ENCODE results near the gene PI4KB.

The PI4KB gene

DNA sequence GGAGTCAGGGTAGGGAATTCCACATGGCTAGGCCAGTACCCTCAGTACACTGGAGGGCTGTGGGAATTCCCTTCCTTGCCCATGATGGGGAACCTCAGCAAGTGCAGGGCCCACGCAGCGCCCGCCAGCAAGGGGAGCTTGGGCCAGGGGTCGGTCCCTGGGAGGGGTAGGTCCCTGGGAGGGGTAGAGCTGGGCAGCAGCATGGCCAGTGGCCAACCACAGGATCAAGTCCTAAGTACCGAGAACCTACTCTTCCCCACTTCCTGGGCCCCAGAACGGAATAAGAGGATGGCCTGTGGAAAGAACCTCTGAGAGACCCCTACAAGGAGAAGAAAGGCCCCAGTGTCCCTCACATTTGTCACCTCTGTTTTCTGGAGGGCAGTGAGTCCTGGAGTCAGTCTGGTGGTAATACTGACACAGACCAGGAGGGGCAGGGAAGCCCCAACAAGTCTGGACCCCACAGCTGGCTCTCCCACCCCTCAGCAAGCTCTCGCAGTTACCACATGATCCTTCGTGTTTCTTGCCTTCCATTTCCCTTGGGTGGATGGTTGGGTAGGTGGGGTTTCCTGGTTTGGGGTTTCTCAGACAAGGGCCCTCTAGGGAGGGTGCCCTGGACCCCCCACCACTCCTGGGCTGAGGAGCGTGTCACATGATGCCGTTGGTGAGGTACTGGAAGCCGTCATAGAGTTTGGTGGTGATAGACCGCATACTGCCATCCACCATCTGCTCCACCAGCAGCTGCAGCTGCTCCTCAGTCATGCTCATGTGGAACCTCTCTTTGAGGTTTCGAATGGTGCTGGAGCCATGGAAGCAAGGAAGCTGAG lies 34.8 kb downstream of the PI4KB start:
- TF ChIP-seq TAF1 (IDR thresholded peaks at IDR 0.05; ENCODE audit: borderline replicate concordance, low read depth, low read length) (no peak), POLR2A (IDR thresholded peaks at IDR 0.05; ENCODE audit: low read depth, low read length) (peak; percentile 71), POLR2AphosphoS5 (IDR thresholded peaks at IDR 0.05; ENCODE audit: low read depth, low read length) (peak; percentile 86)
- FAIRE-seq = no peak
- no peak for DNase-seq (ENCODE audit: insufficient read length)

DNA sequence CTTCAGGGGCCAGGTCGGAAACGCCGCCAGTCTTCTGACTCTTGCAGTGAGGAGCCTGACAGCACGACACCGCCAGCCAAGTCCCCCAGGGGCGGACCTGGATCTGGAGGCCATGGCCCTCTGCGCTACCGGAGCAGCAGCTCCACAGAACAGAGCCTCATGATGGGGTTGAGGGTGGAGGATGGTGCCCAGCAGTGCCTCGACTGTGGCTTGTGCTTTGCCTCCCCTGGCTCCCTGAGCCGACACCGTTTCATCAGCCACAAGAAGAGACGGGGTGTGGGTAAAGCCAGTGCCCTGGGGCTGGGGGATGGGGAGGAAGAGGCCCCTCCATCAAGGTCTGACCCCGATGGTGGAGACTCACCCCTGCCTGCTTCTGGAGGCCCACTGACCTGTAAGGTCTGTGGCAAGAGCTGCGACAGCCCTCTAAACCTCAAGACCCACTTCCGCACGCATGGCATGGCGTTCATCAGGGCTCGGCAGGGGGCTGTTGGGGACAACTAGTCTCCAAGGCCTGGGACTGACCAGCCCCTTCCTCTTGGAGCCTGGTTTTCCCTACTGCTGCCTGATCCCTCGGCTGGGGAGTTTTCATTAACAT lies 36.4 kb downstream of the PI4KB start:
- TF ChIP-seq TAF1 (IDR thresholded peaks at IDR 0.05; ENCODE audit: borderline replicate concordance, low read depth, low read length) (no peak), POLR2AphosphoS5 (IDR thresholded peaks at IDR 0.05; ENCODE audit: low read depth, low read length) (peak; percentile 81), POLR2A (IDR thresholded peaks at IDR 0.05; ENCODE audit: low read depth, low read length) (peak; percentile 66)
- FAIRE-seq (peak; percentile 36), DNase-seq (ENCODE audit: insufficient read length) (no peak)

DNA sequence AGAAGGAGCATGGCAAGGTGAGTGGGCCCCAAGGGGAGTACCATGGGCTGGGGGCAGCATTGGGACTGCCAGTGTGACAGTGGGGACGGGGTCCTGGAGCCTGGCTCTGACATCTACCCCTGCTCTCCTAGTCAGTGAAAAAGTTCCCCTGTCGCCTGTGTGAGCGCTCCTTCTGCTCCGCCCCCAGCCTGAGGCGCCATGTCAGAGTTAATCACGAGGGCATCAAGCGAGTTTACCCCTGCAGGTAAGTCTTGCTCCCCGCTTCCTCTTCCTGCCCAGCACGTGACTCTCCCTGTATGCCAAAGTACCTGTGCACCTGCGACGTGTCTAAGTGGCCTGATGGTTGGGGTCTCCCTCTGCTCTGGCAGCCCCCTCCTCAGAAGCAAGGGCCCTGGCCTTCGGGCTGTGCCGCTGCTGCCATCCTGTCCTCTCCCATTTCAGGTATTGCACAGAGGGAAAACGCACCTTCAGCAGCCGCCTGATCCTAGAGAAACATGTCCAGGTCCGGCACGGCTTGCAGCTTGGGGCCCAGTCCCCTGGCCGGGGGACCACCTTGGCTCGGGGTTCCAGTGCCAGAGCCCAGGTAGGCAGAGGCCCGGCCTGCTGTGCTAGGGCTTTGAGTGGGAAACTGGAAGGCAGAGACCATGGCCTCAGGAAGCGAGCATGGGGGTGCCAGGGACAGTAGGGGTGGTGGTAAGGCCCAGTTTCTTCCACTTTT lies 37.1 kb downstream of the PI4KB start:
- no peak for DNase-seq (ENCODE audit: insufficient read length)
- peak; percentile 33; the same call in 1 of the 2 replicates for TF ChIP-seq POLR2A (IDR thresholded peaks at IDR 0.05; ENCODE audit: low read depth, low read length)
- no peak for TF ChIP-seq TAF1 (IDR thresholded peaks at IDR 0.05; ENCODE audit: borderline replicate concordance, low read depth, low read length)
- peak; percentile 56 for TF ChIP-seq POLR2AphosphoS5 (IDR thresholded peaks at IDR 0.05; ENCODE audit: low read depth, low read length)
- FAIRE-seq = no peak

DNA sequence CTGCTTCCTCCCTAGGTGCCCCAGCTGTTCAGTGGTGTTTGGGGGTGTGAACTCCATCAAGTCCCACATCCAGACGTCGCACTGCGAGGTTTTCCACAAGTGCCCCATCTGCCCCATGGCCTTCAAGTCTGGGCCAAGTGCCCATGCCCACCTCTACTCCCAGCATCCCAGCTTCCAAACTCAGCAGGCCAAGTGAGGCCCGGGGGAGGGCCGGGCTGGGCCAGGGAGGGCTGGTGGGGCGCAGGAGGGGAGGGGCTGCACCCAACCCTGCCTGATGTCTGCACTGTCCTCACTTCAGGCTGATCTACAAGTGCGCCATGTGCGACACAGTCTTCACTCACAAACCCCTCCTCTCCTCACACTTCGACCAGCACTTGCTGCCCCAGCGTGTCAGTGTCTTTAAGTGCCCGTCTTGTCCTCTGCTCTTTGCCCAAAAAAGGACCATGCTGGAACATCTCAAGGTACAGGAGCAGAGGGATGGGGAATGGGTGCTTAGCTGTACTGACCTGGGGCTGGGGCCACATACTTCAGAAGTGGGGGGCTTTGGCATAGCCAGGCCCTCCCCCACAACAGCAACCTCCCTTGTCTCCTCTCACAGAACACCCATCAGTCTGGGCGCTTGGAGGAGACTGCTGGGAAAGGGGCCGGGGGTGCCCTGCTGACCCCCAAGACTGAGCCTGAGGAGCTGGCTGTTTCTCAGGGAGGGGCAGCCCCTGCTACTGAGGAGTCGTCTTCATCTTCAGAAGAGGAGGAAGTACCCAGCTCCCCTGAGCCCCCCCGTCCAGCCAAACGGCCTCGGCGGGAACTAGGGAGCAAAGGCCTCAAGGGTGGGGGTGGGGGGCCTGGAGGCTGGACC lies 37.9 kb downstream of the PI4KB start:
- FAIRE-seq (no peak), DNase-seq (ENCODE audit: insufficient read length) (no peak)
- TF ChIP-seq POLR2AphosphoS5 (IDR thresholded peaks at IDR 0.05; ENCODE audit: low read depth, low read length) = no peak
- TF ChIP-seq POLR2A (IDR thresholded peaks at IDR 0.05; ENCODE audit: low read depth, low read length) = peak; percentile 38; the same call in 1 of the 2 replicates
- TF ChIP-seq TAF1 (IDR thresholded peaks at IDR 0.05; ENCODE audit: borderline replicate concordance, low read depth, low read length) = no peak

DNA sequence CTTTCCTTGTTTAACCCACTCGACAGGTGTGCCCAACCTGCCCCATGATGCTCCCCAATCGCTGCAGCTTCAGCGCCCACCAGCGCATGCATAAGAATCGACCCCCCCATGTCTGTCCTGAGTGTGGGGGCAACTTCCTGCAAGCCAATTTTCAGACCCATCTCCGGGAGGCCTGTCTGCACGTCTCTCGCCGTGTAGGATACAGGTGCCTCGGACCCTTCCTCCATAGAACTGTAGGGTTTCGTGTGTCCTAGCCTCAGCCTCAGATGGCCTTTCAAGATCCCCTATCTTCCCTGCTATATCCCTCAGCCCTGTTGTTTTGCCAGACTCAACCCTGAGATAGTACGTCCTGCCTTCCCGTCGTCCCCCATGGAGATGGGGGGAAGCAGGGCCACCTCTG lies 38.7 kb downstream of the PI4KB start:
- TF ChIP-seq POLR2A (IDR thresholded peaks at IDR 0.05; ENCODE audit: low read depth, low read length) = no peak
- TF ChIP-seq TAF1 (IDR thresholded peaks at IDR 0.05; ENCODE audit: borderline replicate concordance, low read depth, low read length) = no peak
- no peak for TF ChIP-seq POLR2AphosphoS5 (IDR thresholded peaks at IDR 0.05; ENCODE audit: low read depth, low read length)
- FAIRE-seq (no peak), DNase-seq (ENCODE audit: insufficient read length) (no peak)

DNA sequence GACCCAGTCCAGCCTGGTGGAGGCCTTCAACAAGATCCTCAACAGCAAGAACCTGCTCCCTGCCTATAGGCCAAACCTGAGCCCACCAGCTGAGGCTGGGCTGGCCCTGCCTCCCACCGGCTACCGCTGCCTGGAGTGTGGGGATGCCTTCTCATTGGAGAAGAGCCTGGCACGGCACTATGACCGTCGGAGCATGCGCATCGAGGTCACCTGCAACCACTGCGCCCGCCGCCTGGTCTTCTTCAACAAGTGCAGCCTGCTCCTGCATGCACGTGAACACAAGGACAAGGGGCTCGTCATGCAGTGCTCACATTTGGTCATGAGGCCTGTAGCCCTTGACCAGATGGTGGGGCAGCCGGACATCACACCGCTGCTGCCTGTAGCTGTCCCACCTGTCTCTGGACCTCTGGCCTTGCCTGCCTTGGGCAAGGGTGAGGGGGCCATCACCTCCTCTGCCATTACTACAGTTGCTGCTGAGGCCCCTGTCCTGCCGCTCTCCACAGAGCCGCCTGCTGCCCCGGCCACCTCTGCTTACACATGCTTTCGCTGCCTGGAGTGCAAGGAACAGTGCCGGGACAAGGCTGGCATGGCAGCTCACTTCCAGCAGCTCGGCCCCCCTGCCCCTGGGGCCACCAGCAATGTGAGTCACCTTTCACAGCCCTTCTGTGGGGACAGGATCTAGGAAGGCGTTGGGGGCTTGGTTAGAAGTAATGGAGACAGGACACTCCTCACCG lies 39.3 kb downstream of the PI4KB start:
- FAIRE-seq (no peak), DNase-seq (ENCODE audit: insufficient read length) (no peak)
- 0 out of 2 replicates have a peak, but pooled peaks have one; percentile 9 for TF ChIP-seq POLR2A (IDR thresholded peaks at IDR 0.05; ENCODE audit: low read depth, low read length)
- TF ChIP-seq POLR2AphosphoS5 (IDR thresholded peaks at IDR 0.05; ENCODE audit: low read depth, low read length) = peak; percentile 40
- TF ChIP-seq TAF1 (IDR thresholded peaks at IDR 0.05; ENCODE audit: borderline replicate concordance, low read depth, low read length) = no peak

DNA sequence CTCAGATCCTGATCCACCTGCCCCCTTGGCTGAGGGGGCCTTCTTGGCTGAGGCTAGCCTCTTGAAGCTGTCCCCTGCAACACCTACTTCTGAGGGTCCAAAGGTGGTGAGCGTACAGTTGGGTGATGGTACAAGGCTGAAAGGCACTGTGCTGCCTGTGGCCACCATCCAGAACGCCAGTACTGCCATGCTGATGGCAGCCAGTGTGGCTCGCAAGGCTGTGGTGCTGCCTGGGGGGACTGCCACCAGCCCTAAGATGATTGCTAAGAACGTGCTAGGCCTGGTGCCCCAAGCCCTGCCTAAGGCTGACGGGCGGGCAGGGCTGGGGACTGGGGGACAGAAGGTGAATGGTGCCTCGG lies 39.9 kb downstream of the PI4KB start:
- no peak for TF ChIP-seq POLR2AphosphoS5 (IDR thresholded peaks at IDR 0.05; ENCODE audit: low read depth, low read length)
- no peak for FAIRE-seq
- no peak for DNase-seq (ENCODE audit: insufficient read length)

DNA sequence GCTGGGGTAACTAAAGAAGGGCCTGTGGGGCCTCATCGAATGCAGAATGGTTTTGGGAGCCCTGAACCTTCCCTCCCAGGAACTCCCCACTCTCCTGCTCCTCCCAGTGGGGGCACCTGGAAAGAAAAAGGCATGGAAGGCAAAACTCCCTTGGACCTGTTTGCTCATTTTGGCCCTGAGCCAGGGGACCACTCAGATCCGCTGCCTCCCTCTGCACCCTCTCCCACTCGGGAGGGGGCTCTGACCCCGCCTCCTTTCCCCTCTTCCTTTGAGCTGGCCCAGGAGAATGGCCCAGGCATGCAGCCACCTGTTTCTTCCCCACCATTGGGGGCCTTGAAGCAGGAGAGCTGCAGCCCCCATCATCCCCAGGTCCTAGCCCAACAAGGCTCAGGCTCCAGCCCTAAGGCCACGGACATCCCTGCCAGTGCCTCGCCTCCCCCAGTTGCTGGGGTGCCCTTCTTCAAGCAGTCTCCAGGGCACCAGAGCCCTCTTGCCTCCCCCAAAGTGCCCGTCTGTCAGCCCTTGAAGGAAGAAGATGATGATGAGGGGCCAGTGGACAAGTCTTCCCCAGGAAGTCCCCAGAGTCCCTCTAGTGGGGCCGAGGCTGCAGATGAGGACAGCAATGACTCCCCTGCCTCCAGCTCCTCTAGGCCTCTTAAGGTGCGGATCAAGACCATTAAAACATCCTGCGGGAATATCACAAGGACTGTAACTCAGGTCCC lies 40.4 kb downstream of the PI4KB start:
- TF ChIP-seq POLR2AphosphoS5 (IDR thresholded peaks at IDR 0.05; ENCODE audit: low read depth, low read length) (no peak; the same call in 1 of the 2 replicates), POLR2A (IDR thresholded peaks at IDR 0.05; ENCODE audit: low read depth, low read length) (no peak), TAF1 (IDR thresholded peaks at IDR 0.05; ENCODE audit: borderline replicate concordance, low read depth, low read length) (no peak)
- no peak for FAIRE-seq

DNA sequence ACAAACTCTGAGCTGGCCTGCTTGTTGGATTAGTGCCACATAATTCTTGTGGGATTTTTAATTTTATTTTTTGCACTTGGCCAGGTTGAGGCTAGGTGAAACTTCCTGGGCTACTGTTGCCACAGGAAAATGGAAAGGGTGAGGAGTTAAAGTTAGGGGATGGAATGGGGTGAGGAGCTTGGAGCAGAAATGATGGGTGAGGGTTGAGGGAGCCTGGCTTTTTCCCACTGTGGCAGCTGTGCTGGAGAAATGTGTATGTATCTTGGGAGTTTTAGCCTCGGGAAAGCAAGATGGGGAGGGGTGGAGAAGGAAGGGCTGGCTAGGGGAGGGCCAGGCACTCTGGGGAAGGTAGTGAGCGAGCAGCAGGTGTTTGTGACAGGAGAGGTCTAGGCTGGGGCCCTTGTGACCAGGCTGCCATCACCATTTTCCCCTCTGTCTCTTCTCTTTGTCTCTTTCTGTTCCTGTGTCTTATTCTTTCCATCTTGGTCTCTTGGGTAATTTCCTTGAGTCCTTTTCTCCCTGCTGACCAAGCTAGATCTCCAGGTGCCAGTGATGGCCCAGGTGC lies 43.1 kb downstream of the PI4KB start:
- no peak for DNase-seq (ENCODE audit: insufficient read length)
- no peak for FAIRE-seq
- TF ChIP-seq POLR2AphosphoS5 (IDR thresholded peaks at IDR 0.05; ENCODE audit: low read depth, low read length) (no peak), TAF1 (IDR thresholded peaks at IDR 0.05; ENCODE audit: borderline replicate concordance, low read depth, low read length) (no peak), POLR2A (IDR thresholded peaks at IDR 0.05; ENCODE audit: low read depth, low read length) (no peak)

More for the DNA sequence above, 40.4 kb downstream of the PI4KB start:
- no peak for DNase-seq (ENCODE audit: insufficient read length)

Measured in GM12892 (cell line).